Lower lobe of right lung (tissue), 2 donors: ENCODE measurements around the gene TTC39A. TPM values are rescaled to one million over a fixed set of nuclear protein-coding genes. Genes with fewer than 3 reads are reported as not detected.
"Not testable (repeated sequence)": the region's sequence is repeated elsewhere in the genome, so short reads cannot be mapped to it uniquely, and the experiment has no call there.

Experiments
- ATAC-seq, 2 donors: fragments of 200-7000 bp; cut with Tn5 transposase; one replicate each; pipeline ENCODE4 v1.9.1; 2020 to 2022; ENCODE audit warnings: mild to moderate bottlenecking in 2 of 2, moderate library complexity in 2 of 2
- DNase-seq: peaks from one replicate; pipeline ENCODE4 v3.0.0-alpha.2; 2020
- H3K27ac ChIP-seq: fragments of 200-600 bp; one replicate; pipeline ENCODE4 v1.8.0; 2022
- H3K27me3 ChIP-seq: fragments of 200-600 bp; one replicate; pipeline ENCODE4 v1.8.0; 2022; ENCODE audit warnings: low read depth
- H3K36me3 ChIP-seq: fragments of 200-600 bp; one replicate; pipeline ENCODE4 v1.8.0; 2022; ENCODE audit warnings: mild to moderate bottlenecking
- H3K4me1 ChIP-seq: fragments of 200-600 bp; one replicate; pipeline ENCODE4 v1.8.0; 2022
- H3K4me3 ChIP-seq: fragments of 200-600 bp; one replicate; pipeline ENCODE4 v1.8.0; 2022; ENCODE audit warnings: mild to moderate bottlenecking
- H3K9me3 ChIP-seq: fragments of 200-600 bp; one replicate; pipeline ENCODE4 v1.8.0; 2022
- intact Hi-C: fragments of 100-400 bp; cut with DNase I; formaldehyde crosslinking; loops from one replicate; pipeline ENCODE4 v1.11.0; 2022
- total RNA-seq: library from RNA; stranded (reverse); fragmentation: NEBNext Ultra II Directional; extraction: Animal tissue kit (Norgen Biotek cat#: 25700); gene quantifications from one replicate; pipeline ENCODE4 v1.2.1, GENCODE V29; 2021
- TF ChIP-seq, protein P1 (sequence below): fragments of 200-600 bp; IDR thresholded peaks from one replicate; pipeline ENCODE4 v1.8.0; 2022; ENCODE audit warnings: antibody characterized with exemption, mild to moderate bottlenecking
- donor health status: DM: no; HTN: yes; CAD: no; lungs with severe emphysema.

TTC39A gene
- total RNA-seq, 1 donor from 2014 or later, result 34.9 TPM

DNA sequence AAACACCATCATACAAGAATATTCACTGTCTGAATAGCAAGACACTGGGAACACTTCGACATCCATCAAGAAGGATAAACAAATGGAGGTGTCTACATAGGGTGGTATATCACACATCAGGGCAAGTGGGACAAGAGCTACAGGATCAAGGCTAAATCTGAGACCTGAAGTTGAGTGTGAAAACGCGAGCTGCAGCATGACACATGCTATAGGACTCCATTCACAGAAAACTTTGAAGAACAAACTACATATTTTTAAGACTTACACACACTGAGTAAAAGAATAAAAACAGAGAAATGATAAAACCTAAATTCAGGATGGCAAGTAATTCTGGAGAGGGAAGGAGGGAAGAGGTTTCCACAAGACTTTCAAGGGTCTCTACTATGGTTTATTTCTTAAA, 2.1 kb downstream of the TTC39A start:
- no peak for ATAC-seq
- TF ChIP-seq, protein P1, sequence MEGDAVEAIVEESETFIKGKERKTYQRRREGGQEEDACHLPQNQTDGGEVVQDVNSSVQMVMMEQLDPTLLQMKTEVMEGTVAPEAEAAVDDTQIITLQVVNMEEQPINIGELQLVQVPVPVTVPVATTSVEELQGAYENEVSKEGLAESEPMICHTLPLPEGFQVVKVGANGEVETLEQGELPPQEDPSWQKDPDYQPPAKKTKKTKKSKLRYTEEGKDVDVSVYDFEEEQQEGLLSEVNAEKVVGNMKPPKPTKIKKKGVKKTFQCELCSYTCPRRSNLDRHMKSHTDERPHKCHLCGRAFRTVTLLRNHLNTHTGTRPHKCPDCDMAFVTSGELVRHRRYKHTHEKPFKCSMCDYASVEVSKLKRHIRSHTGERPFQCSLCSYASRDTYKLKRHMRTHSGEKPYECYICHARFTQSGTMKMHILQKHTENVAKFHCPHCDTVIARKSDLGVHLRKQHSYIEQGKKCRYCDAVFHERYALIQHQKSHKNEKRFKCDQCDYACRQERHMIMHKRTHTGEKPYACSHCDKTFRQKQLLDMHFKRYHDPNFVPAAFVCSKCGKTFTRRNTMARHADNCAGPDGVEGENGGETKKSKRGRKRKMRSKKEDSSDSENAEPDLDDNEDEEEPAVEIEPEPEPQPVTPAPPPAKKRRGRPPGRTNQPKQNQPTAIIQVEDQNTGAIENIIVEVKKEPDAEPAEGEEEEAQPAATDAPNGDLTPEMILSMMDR, result no peak
- Histone ChIP-seq H3K27ac (no peak overlapping the region), H3K4me3 (no peak overlapping the region), H3K4me1 (peaks cover 16% of the 10 kb centered on the region), H3K9me3 (no peaks in the 10 kb centered on the region), H3K27me3 (no peaks in the 10 kb centered on the region), H3K36me3 (no peaks in the 10 kb centered on the region)
- DNase-seq, result no peak
- intact Hi-C loops, result no loop called here

DNA sequence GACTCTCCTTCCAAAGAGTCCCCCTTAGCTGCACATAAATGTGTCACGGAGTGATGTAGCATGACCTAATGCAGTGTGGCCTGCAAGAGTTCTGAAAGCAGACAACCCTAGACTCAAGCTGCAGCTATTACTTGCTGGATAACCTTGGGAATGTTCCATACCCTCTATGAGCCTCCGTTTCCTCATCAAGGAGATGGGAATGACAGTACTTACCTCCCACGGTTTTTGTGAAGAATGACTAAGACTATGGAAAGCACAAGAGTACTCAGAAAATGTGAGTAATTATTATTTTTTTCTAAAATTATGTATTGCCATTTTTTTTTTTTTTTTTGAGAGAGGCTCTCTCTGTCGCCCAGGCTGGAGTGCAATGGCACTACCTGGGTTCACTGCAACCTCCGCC, 3.0 kb downstream of the TTC39A start:
- TF ChIP-seq, protein P1, result no peak
- intact Hi-C loops, result no loop called here
- no peak for ATAC-seq
- Histone ChIP-seq H3K27me3 (no peaks in the 10 kb centered on the region), H3K27ac (no peak overlapping the region), H3K4me1 (peaks cover 16% of the 10 kb centered on the region), H3K9me3 (no peaks in the 10 kb centered on the region), H3K4me3 (no peak overlapping the region), H3K36me3 (no peaks in the 10 kb centered on the region)
- no peak for DNase-seq

DNA sequence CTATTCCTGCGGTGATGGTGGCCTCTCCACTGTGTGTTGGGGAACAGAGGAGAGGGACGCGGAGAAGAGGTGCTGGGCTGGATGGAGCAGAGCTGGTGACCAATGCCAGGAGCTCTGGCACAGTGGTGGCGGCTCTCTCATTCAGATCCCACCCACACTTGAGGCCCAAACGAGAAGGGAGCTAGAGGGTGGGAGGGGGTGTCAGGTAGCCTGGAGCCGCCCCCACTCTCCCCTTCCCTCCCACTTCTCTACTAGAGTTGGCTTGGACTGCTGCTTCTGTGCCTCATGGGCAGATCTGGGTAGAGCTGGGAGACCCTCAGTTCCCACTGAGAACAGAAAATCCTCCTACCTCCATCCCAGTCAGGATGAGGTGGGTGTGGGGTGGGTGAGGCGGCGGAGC, 3.5 kb downstream of the TTC39A start:
- Histone ChIP-seq H3K27ac (no peak overlapping the region), H3K4me3 (no peak overlapping the region), H3K27me3 (no peaks in the 10 kb centered on the region), H3K4me1 (peaks cover 16% of the 10 kb centered on the region), H3K36me3 (no peaks in the 10 kb centered on the region), H3K9me3 (no peaks in the 10 kb centered on the region)
- no peak for ATAC-seq
- TF ChIP-seq, protein P1, result no peak
- no peak for DNase-seq
- intact Hi-C loops, result no loop called here

DNA sequence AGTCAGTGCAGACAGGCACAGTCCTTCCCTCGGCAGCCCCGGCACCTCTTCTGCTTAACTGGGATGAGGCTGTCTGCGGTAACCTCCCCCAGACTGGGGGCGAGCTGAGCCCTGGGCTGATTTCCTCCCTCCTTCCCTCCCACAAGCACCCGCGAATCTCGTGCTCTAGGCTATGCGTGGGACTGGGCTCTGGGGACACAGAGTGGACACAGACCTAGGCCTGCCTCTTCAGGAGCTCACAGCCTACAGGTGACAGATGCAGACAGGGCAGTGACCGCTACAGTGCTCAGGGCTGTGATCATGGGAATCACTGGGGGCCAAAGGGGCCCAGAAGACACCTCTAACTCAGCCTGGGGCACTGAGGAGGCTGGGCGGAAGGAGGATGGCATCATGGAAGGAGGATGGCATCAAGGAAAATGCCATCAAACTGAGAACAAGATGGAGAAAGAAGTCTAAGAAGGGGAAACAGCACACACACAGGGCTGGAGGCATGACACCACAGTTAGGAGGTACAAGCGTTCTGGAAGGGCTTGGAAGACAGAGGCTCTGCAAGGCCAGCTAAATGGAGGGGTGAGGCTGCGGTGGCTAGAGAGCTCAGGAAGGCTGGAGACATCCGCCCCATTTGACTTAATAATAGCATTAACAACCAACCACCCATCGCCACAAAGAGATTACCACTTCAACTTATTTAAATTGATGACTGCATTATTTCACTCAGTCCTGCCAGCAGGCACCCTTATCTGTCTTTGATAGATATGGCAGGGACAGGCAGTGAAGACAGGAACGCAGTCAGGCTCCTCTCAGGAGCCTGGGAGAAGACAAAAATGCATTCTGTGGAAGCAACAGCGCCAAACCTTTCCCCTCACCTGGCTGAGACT, 4.2 kb downstream of the TTC39A start:
- ATAC-seq, result no peak
- Histone ChIP-seq H3K9me3 (no peaks in the 10 kb centered on the region), H3K4me3 (no peak overlapping the region), H3K27ac (no peak overlapping the region), H3K27me3 (no peaks in the 10 kb centered on the region), H3K36me3 (no peaks in the 10 kb centered on the region), H3K4me1 (peaks cover 11% of the 10 kb centered on the region)
- DNase-seq, result no peak
- intact Hi-C loops, result no loop called here
- TF ChIP-seq, protein P1, result no peak

DNA sequence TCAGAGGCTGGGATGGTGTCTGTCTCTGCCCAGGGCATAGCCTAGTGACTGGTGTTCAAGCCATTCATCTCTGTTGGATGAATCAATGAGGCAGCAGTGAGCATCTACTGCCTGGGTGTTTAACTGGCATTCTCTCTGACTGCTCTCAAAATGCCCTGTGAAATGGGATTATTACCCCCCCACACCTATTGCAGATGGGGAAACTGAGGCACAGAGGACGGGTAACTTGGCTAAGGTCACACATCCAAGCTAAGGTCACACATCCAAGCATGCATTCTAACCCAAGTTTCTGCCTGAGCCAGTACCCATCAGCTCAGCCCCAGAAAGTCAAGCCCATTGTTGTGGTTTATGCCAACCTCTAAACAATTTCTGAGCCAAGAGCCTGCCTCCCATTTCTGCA, 5.0 kb downstream of the TTC39A start:
- DNase-seq, result no peak
- H3K4me1 ChIP-seq, result peaks cover 6% of the 10 kb centered on the region
- TF ChIP-seq, protein P1, result no peak
- H3K36me3 ChIP-seq, result no peaks in the 10 kb centered on the region
- no peak for ATAC-seq
- intact Hi-C loops, result no loop called here
- H3K9me3 ChIP-seq, result no peaks in the 10 kb centered on the region
- no peaks in the 10 kb centered on the region for H3K27me3 ChIP-seq
- H3K27ac ChIP-seq, result no peak overlapping the region
- H3K4me3 ChIP-seq, result no peak overlapping the region

DNA sequence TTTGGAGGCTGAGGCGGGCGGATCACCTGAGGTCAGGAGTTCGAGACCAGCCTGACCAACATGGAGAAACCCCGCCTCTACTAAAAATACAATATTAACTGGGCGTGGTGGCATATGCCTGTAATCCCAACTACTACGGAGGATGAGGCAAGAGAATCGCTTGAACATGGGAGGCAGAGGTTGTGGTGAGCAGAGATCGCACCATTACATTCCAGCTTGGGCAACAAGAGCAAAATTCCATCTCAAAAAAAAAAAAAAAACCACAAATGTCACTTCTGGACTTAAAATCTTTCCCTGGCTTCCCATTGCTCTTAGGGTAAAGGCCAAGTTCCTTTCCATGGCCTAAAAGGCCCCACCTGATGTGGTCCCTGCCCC, 5.4 kb downstream of the TTC39A start:
- H3K36me3 ChIP-seq, intact Hi-C loops, ATAC-seq, DNase-seq, H3K4me3 ChIP-seq, H3K27ac ChIP-seq, H3K4me1 ChIP-seq, H3K9me3 ChIP-seq, H3K27me3 ChIP-seq: not testable (repeated sequence)
